RCC 7860 (cell line): ENCODE measurements around the gene NFATC2IP.
"Not testable (repeated sequence)": the region's sequence is repeated elsewhere in the genome, so short reads cannot be mapped to it uniquely, and the experiment has no call there.

Experiments
- DNase-seq: peaks from one replicate; pipeline ENCODE4 v3.0.0-alpha.2; 2015; ENCODE audit warnings: low spot score
- FAIRE-seq: peaks from 2 replicates; lab custom pipeline; 2012; peaks lifted over from hg19 to GRCh38; lab: Jason Lieb, UNC

NFATC2IP gene

DNA sequence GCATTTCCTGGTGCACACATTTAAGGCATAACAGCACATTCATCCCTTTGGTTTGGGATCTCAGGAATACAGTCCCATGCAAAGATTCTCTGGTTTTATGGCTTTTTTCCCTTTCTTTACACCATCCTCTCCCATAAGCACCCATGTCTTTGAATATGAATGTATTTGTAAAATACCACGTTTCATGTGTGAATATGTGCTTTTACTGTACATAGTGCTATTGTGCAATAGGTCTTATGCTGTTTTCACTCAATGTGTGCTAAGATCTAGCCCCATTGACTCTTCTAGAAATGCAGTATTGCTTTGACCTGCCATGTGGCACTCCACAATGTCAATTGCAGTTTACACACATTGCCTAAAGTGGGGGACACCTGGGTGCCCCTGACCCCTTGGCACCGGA is 13.8 kb downstream of the NFATC2IP start:
- no peak for FAIRE-seq
- DNase-seq: no peak

- DNase-seq (no peak), FAIRE-seq (no peak)
These were observed 16.4 kb downstream of the NFATC2IP start for GRCh38 chr16:28967156-28967555.

- not testable (repeated sequence) for FAIRE-seq, DNase-seq
These were observed 19.0 kb downstream of the NFATC2IP start for GRCh38 chr16:28969696-28970095.

DNA sequence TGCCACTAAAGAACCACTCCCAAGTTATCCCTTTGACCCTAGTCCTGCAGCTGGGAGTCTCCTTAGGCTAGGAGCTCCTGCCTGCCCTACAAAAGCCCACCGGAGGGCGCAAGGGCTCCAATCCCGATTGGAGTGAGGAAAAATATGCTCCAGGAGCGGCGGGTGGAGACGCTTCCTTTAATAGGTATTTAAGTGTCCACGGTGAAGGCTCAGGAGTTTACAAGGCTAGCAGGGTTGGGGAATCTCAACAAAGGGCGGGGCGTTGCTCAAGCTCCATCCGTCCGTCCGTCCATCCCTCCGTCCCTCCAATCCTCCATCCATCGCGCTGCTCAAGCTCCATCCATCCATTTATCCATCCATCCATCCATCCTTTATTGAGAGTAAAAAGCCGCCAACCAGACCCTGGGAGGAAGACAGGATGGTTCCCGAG is 23.3 kb downstream of the NFATC2IP start:
- DNase-seq: peak; percentile 44
- FAIRE-seq: no peak

- FAIRE-seq (peak; percentile 11), DNase-seq (peak; percentile 88)
These were observed 23.9 kb downstream of the NFATC2IP start, which contains the start of gene SPNS1 for GRCh38 chr16:28974437-28975157. SPNS1 (plus strand) TSS chr16:28974778; CDS start chr16:28975152, 374 bp downstream.

- DNase-seq: no peak
- no peak for FAIRE-seq
These were observed 24.4 kb downstream of the NFATC2IP start for GRCh38 chr16:28975158-28975599.

GRCh38 chr16:28977703-28978662 is 27.2 kb downstream of the NFATC2IP start:
- DNase-seq (no peak), FAIRE-seq (no peak)

- not testable (repeated sequence) for FAIRE-seq
These were observed 29.6 kb downstream of the NFATC2IP start for GRCh38 chr16:28980330-28980729.

GRCh38 chr16:28980929-28981328 is 30.2 kb downstream of the NFATC2IP start:
- FAIRE-seq (no peak), DNase-seq (no peak)

More at GRCh38 chr16:28980330-28980729, 29.6 kb downstream of the NFATC2IP start:
- not testable (repeated sequence) for DNase-seq

GRCh38 chr16:28981517-28981916 is 30.8 kb downstream of the NFATC2IP start:
- no peak for FAIRE-seq
- peak; percentile 21 for DNase-seq

GRCh38 chr16:28982418-28982817 is 31.7 kb downstream of the NFATC2IP start:
- DNase-seq: no peak
- FAIRE-seq: no peak

DNA sequence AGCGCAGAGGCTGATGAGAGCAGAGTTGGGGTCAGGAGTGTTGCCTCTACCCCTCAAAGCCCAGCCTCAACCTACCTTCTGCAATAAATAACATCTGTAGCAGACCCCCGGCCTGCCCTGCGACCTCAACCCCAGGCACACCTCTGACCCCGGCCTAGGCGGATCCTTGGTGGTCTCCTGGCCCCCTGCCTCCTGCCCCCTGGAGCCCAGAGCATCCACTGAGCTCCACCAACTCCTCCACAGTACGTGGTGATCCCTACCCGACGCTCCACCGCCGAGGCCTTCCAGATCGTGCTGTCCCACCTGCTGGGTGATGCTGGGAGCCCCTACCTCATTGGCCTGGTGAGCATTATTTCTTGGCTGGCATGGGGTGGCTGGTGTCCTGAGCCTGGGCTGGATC is 32.2 kb downstream of the NFATC2IP start:
- DNase-seq: no peak
- no peak for FAIRE-seq

DNA sequence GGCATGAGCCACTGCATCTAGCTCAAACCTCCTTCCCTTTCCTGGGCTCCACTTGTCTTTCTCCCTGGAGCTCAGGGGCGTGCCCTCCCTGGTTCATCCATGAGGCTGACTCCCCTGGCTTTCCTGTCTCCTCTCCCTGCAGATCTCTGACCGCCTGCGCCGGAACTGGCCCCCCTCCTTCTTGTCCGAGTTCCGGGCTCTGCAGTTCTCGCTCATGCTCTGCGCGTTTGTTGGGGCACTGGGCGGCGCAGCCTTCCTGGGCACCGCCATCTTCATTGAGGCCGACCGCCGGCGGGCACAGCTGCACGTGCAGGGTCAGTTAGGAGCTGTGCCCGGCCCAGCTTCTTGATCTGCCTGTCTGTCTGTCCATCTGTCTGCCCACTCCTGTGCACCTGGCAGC is 32.9 kb downstream of the NFATC2IP start:
- DNase-seq (no peak), FAIRE-seq (no peak)

DNA sequence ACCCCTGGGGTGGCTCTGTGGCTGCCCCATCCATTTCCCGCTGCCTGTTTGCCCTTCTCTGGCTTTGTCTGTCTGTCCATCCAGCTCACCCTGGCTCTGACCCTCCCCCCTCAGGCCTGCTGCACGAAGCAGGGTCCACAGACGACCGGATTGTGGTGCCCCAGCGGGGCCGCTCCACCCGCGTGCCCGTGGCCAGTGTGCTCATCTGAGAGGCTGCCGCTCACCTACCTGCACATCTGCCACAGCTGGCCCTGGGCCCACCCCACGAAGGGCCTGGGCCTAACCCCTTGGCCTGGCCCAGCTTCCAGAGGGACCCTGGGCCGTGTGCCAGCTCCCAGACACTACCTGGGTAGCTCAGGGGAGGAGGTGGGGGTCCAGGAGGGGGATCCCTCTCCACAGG is 33.4 kb downstream of the NFATC2IP start:
- no peak for DNase-seq
- FAIRE-seq: no peak

DNA sequence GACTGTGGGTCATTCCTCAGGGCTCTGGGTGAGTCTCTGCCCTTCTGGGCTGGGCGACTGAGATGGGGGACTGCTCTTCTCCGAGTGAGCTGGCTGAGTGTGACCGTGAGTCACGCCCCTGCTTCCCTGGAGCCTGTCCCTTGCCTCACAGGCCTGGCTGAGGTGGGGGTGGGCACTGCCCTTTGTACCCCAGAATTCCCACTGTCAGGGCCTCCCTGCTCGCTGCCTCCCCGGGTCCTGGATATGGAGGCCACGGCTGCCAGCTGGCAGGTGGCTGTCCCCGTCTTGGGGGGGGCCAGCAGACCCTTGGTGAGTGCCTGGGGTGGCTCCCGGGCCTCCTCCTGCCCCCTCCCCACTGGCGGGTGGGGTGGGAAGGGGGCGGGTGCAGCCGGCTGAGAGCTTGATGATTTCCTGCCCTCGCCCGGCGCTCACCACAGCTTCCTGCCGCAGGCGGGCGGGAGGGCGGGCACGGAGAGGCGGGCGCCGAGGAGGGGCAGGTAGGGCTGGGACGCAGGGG is 33.9 kb downstream of the NFATC2IP start, which contains the start of gene LAT:
TSS of gene LAT (plus strand) at position 434 of the 517 bp plus-strand sequence. CDS start 366 bp downstream, outside the sequence.
- FAIRE-seq (no peak), DNase-seq (no peak)

GRCh38 chr16:28985211-28986041 is 34.7 kb downstream of the NFATC2IP start:
- no peak for DNase-seq
- FAIRE-seq: no peak

GRCh38 chr16:28986046-28986445 is 35.3 kb downstream of the NFATC2IP start:
- DNase-seq (no peak), FAIRE-seq (no peak)

- FAIRE-seq: no peak
- no peak for DNase-seq
These were observed 35.8 kb downstream of the NFATC2IP start for GRCh38 chr16:28986492-28986891.

- no peak for FAIRE-seq
- DNase-seq: no peak
These were observed 36.6 kb downstream of the NFATC2IP start for GRCh38 chr16:28987170-28987853.

- FAIRE-seq: no peak
- DNase-seq: no peak
These were observed 38.6 kb downstream of the NFATC2IP start for GRCh38 chr16:28989363-28989762.
